Left lung (tissue), 10 donors: Measurements from ENCODE around the gene SPNS1. TPM values are rescaled to one million over a fixed set of nuclear protein-coding genes. Genes with fewer than 3 reads are reported as not detected.
"Not testable (repeated sequence)": the region's sequence is repeated elsewhere in the genome, so short reads cannot be mapped to it uniquely, and the experiment has no call there.

ENCODE experiments used
- ATAC-seq: fragments of 200-7000 bp; cut with Tn5 transposase; one replicate; pipeline ENCODE4 v1.9.1; 2020; ENCODE audit warnings: moderate library complexity
- DNase-seq, 4 donors: peaks; one replicate each; pipeline ENCODE4 v3.0.0-alpha.2; 2013 to 2020
- H3K27ac ChIP-seq, 2 donors: fragments of 200-600 bp; sonication (generic) in 1 of 2; one replicate each; pipeline versions ENCODE4 v1.5.0 to v1.8.0; 2020 to 2021
- H3K27me3 ChIP-seq, 2 donors: fragments of 200-600 bp; sonication (generic) in 1 of 2; one replicate each; pipeline versions ENCODE4 v1.5.0 to v1.8.0; 2020 to 2021
- H3K36me3 ChIP-seq, 2 donors: fragments of 200-600 bp; sonication (generic) in 1 of 2; one replicate each; pipeline versions ENCODE4 v1.5.0 to v1.8.0; 2020 to 2021
- H3K4me1 ChIP-seq, 2 donors: fragments of 200-600 bp; one replicate each; pipeline ENCODE4 v1.8.0; 2021
- H3K4me3 ChIP-seq, 2 donors: fragments of 200-600 bp; sonication (generic) in 1 of 2; one replicate each; pipeline versions ENCODE4 v1.5.0 to v1.8.0; 2020 to 2021; ENCODE audit warnings: mild to moderate bottlenecking in 1 of 2
- H3K9me3 ChIP-seq, 2 donors: fragments of 200-600 bp; sonication (generic) in 1 of 2; one replicate each; pipeline versions ENCODE4 v1.5.0 to v1.8.0; 2020 to 2021
- CTCF ChIP-seq, 2 donors: fragments of 200-600 bp; sonication (generic) in 1 of 2; IDR thresholded peaks; one replicate each; pipeline versions ENCODE4 v1.5.0 to v1.8.0; 2021; ENCODE audit warnings: antibody characterized with exemption in 2 of 2
- intact Hi-C, 2 donors: fragments of 100-400 bp; cut with DNase I; formaldehyde crosslinking; loops; one replicate each; pipeline versions ENCODE4 v1.11.2 to v1.14.2; 2022
- polyA plus RNA-seq, 6 donors: library from polyadenylated mRNA; unstranded; fragments of 120-200 nt; gene quantifications; one replicate each; pipeline ENCODE4 v1.2.1, GENCODE V29; 2013; ENCODE audit not compliant: insufficient read length in 6 of 6
- total RNA-seq, 2 donors: library from RNA; stranded (reverse); fragmentation: NEBNext Ultra II Directional; extraction: Animal tissue kit (Norgen Biotek cat#: 25700); gene quantifications; one replicate each; pipeline ENCODE4 v1.2.1, GENCODE V29; 2021
- donor health status: DM: no; HTN: yes; CAD: no.
- donor health status: DM: no; HTN: no; CAD: no.

The SPNS1 gene
- total and polyA plus RNA-seq, 8 donors: 27.3 to 61.5 (median 32.7) TPM

- ATAC-seq (no peak), DNase-seq (no peak)
- no peak overlapping the region for H3K27ac ChIP-seq
- intact Hi-C loops: loop anchor here in 1 of 2 donors (10.0 kb wide), 1 partner anchor 114 kb away; the partner anchor contains the start of gene ATXN2L
- H3K4me1 ChIP-seq: peaks cover 0 to 13% of the 10 kb centered on the region in 2 donors
- no peaks in the 10 kb centered on the region for H3K36me3 ChIP-seq
- no peak for TF ChIP-seq CTCF (IDR thresholded peaks at IDR 0.05)
- H3K9me3 ChIP-seq: no peaks in the 10 kb centered on the region
- H3K4me3 ChIP-seq: no peak overlapping the region
- H3K27me3 ChIP-seq: no peaks in the 10 kb centered on the region
Observed at GRCh38 chr16:28938721-28939120, 35.9 kb upstream of the SPNS1 start.

GRCh38 chr16:28939825-28940224 lies 34.8 kb upstream of the SPNS1 start:
- not testable (repeated sequence) for H3K9me3 ChIP-seq, H3K27ac ChIP-seq, ATAC-seq, DNase-seq, H3K36me3 ChIP-seq, H3K27me3 ChIP-seq, H3K4me3 ChIP-seq
- intact Hi-C loops: loop anchor here in 1 of 2 donors (10.0 kb wide), 1 partner anchor 115 kb away; the partner anchor contains the start of gene ATXN2L
- peaks cover 0 to 13% of the 10 kb centered on the region in 2 donors for H3K4me1 ChIP-seq

GRCh38 chr16:28943281-28943680 lies 31.3 kb upstream of the SPNS1 start:
- intact Hi-C loops: no loop called here
- no peak overlapping the region for H3K27ac ChIP-seq
- ATAC-seq (no peak), DNase-seq (no peak)
- H3K4me1 ChIP-seq: peaks cover 4 to 11% of the 10 kb centered on the region in 2 donors
- no peaks in the 10 kb centered on the region for H3K9me3 ChIP-seq
- no peak overlapping the region for H3K4me3 ChIP-seq
- no peak for TF ChIP-seq CTCF (IDR thresholded peaks at IDR 0.05)
- no peaks in the 10 kb centered on the region for H3K27me3 ChIP-seq
- H3K36me3 ChIP-seq: no peaks in the 10 kb centered on the region

- Histone ChIP-seq H3K4me3 (no peak overlapping the region), H3K27me3 (no peaks in the 10 kb centered on the region), H3K27ac (no peak overlapping the region), H3K9me3 (no peaks in the 10 kb centered on the region), H3K4me1 (peaks cover 6 to 19% of the 10 kb centered on the region in 2 donors), H3K36me3 (no peaks in the 10 kb centered on the region)
- no peak for TF ChIP-seq CTCF (IDR thresholded peaks at IDR 0.05)
- ATAC-seq (no peak), DNase-seq (no peak)
- intact Hi-C loops: no loop called here
Observed at GRCh38 chr16:28946681-28947080, 27.9 kb upstream of the SPNS1 start.

GRCh38 chr16:28950648-28951409 lies 23.7 kb upstream of the SPNS1 start, which contains the start of gene NFATC2IP:
TSS of gene NFATC2IP (plus strand) at chr16:28950937. CDS start at chr16:28951012, 75 bp downstream.
- no peaks in the 10 kb centered on the region for H3K9me3 ChIP-seq
- peak within 1 kb of the TSS; percentile 93 to 99 for H3K4me3 ChIP-seq
- peak within 1 kb of the TSS; percentile 77 to 86 for H3K27ac ChIP-seq
- no peak for TF ChIP-seq CTCF (IDR thresholded peaks at IDR 0.05)
- H3K4me1 ChIP-seq: peaks cover 10 to 24% of the 10 kb centered on the region in 2 donors
- no peaks in the 10 kb centered on the region for H3K27me3 ChIP-seq
- DNase-seq: peak; percentile 98 to 100 (median 100)
- peak; percentile 98 for ATAC-seq
- intact Hi-C loops: no loop called here
- H3K36me3 ChIP-seq: peaks cover 0 to 29% of the 10 kb centered on the region in 2 donors
